Frontal cortex (tissue), 4 donors: ENCODE data around the gene FIGNL2. TPM values are rescaled to one million over a fixed set of nuclear protein-coding genes. Genes with fewer than 3 reads are reported as not detected.
"Not testable (repeated sequence)": the region's sequence is repeated elsewhere in the genome, so short reads cannot be mapped to it uniquely, and the experiment has no call there.

ENCODE experiments used
- DNase-seq, 2 donors: peaks; one replicate each; pipeline ENCODE4 v3.0.0; 2012; ENCODE audit warnings: low spot score in 2 of 2
- FAIRE-seq: peaks from 2 replicates; lab custom pipeline; 2012; peaks lifted over from hg19 to GRCh38; lab: Jason Lieb, UNC
- total RNA-seq: library from RNA; depleted of rRNA; stranded (reverse); fragments of >200 nt; gene quantifications from one replicate; pipeline ENCODE4 v1.2.3, GENCODE V29; 2014
- donor health status: control.
- donor health status: control.
- donor health status: control.

Gene FIGNL2
- total RNA-seq, 1 donor from 2014 or later = 0.82 TPM

DNA sequence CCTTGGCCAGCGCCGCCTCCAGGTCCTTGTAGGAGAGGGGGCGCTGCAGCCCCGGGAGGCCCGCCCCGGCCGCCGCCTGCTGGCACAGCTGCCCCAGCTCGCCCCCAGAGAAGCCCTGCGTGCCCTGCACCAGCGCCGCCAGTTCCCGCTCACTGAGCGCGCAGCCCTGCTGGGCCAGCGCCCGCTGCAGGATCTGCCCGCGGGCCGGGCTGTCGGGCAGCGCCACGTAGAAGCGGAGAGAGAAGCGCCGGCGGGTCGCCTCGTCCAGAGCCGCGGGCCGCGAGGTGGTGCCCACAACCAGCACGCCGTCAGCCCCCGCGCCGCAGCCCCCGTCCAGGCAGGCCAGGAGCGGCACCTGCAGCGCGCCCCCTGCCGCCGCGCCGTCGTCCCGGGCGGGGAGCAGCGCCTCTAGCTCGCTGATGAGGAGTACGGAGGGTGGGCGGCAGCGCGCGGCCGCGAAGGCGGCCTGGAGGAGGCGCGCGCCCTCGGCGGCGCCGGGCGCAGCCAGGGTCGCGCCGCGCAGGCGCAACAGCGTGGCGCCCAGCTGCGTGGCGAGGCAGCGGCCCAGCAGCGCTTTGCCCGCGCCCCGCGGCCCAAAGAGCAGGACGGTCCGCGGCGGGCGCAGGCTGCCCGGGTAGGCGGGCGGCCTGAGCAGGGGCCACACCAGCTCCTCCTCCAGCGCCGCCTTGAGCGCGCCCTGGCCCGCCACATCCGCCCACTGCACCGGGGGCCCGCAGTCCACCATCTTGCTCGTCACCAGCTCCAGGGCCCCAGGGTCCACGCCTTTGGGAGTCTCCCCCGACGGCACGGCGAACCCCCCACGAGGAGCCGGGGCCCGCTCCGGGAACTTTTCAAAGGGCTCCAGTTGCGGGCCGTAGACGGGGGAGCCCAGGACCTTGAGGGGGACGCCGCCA lies 27.7 kb downstream of the FIGNL2 start:
- no peak for FAIRE-seq
- peak; percentile 73 to 80 for DNase-seq

DNA sequence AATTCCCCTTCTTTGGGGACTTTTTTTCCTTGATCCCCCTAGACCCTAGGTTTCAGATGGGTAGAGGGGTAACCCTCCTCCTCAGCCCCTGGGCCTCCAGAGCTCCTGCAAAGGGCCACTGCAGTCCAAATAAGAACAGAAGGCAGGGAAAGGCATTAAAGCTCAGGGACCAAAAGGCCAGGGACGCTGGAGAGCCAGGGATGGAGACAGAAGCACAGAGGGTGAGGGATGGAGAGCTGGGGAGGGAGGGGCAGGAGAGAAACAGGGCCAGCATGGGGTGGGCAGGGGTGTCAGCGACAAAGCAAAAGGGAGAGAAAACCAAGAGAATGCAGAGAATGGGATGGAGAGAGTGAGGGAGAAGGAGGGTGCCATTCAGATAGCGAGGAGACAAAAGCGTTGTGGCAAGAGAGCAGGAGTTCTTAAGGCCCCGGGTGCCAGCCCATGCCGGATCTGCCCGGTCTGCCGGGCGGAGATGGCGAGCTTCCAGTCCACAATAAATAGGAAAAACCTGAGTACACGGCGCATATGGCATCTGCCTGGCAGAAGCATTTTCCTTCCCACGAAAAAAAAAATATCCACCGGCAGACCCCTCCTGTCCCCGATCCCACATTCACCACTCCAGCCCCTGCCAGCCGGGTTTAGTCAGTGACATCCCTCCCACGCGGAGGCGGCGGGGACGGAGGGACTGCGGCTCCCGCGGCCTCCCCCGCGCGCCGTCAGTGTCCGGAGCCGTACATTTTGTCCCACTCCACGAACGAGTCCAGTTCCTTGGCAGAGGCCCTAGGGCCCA lies 28.6 kb downstream of the FIGNL2 start:
- FAIRE-seq (no peak), DNase-seq (no peak)

DNA sequence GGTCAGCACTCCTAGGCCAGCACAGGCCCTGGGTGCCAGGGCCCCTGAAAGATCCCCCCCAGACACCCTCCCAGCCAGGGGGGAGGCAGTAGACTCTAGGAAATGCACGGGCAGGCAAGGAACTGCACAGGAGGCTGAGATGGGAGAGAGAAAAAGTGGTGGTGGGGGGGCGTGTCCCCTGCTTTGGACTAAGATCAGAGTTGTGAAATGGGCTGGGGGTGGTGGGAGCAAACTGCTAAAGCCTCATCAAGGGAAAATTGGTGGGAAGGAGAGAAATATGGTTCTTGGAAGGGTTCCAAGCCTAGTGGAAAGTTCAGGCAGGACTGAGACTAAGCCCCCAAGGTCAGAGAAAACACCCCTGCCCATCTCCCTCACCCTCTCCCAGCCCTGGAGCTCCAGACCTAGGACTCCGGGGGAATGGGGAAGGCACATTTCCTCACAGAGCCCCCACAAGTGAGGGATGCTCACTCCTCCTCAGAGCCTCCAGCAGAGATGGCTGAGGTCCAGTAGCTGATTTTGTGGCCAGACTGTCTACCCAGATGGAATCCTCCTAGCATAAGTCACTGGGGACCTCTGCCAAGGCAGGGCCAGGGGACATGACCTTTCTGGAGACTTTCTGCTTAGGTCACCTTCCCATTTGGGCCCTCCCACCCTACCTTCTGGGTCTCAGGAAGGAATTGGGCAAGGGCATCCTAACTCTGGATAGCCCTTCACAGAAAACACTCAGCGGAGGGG lies 29.8 kb downstream of the FIGNL2 start:
- no peak for FAIRE-seq
- DNase-seq = no peak

DNA sequence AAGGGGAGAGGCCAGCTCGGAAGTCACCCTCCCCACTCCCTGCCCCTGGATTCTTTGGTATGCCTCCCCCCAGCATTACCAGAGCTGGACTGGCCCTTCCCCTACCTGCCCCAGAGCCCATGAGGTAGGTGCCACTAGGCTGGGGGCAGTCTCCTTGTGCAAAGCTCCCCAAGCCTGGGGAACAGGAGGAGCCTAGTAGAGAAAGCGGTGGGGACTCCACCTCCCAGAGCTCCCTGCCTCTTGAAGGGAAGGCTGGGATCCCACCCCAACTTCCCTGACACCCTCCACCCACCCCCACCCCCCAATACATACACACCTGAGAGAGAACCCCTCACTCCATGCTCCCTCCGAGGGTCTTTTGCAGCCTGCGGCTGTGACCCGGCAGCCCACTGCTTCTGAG lies 30.4 kb downstream of the FIGNL2 start:
- DNase-seq (no peak), FAIRE-seq (no peak)

DNA sequence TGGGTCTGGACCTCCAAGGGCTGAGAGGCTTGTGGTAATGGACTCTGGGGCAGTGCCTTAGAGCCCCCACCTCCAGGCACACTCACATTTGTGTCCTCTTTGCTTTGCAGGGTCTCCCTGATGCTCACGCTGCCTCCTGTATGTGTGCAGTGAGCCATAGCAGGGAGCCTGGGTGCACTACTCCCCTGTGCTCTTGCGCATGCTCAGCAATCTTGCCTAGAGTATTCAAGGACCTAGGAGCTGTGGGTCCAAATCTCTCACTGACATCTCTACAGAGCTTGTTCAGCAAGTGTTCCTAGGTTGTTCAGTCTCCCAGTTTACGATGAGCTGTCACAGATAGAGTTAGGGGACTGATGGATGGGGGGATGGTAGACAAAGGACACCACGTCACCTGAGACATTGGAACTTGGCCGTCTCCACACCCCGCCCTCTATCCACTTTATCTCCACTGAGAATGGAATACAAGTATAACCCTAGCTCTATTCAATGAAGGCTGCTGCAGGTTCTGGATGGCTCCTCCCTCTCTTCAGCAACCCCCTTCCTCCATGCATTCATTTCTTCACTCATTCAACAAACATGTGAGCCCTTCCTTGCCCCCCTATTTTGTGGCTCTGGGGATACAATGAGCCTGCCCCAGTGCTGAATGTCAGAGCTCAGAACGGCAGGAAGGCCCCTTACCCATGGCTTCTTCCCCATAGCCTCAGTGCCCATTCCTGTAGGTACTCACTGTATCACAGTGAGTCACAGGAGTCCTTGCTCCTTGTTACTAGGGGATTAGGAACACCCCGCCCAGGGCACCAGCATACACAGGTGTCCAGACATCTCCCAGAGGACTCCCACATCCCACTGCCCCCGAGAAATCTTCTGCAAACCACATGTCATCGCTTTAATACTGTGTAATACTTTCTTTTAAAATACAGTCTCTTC lies 31.2 kb downstream of the FIGNL2 start:
- FAIRE-seq (no peak), DNase-seq (no peak)

DNA sequence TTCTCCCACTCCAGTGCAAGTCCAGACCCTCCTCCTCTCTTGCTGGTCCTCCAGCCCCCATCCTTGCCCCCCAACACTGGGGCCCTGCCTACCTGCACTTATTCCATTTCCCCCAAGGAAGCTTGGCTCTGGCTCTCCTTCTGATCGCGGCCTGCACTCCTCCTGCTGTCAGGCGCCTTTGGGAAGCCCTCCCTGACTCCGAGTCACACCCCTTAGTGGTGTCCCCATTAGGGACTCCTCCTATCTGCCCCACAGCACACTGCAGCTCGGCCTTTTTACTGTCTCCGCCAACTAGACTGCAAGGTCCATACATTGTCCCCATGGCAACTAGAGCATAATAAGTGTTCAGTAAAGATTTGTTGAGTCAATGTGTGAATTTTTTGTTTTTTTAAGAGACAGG lies 32.9 kb downstream of the FIGNL2 start:
- DNase-seq (no peak), FAIRE-seq (no peak)

DNA sequence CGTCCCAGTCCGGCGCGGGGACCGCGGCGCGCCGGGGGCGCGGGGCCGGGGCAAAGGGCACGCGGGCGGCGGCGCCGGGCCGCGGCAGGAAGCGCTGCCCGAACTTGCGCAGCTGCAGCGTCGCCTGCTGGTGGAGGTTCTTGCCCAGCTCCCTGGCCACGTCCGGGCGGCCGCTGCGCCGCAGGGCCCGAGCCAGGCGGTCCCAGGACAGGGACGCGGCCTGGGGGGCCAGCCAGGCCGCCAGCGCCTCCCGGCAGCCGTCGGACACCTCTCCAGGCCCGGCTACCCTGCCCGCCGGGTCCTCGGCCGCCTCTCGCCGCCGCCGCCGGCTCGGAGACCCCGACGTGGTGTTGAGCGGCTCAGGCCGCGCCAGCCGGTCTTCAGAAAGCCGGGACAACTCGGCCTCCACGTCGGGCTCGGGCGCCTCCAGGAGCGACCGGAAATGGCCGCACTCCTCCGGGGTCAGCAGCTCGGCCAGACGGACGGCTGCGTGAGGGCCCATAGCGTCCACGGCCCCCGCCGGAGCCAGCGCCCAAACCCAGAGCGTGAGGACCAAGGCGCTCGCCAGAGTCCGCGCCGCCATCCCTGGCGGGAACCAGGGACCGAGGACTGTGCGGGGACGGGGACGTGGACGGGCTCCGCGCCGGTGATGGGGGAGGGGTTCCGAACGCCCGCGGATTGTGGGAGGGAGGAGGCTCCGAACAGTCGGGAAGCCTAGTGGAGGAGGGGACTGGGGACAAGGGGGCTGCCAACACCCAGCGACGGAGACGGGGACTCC lies 34.0 kb downstream of the FIGNL2 start:
- FAIRE-seq = no peak
- peak; percentile 86 to 88 for DNase-seq

DNA sequence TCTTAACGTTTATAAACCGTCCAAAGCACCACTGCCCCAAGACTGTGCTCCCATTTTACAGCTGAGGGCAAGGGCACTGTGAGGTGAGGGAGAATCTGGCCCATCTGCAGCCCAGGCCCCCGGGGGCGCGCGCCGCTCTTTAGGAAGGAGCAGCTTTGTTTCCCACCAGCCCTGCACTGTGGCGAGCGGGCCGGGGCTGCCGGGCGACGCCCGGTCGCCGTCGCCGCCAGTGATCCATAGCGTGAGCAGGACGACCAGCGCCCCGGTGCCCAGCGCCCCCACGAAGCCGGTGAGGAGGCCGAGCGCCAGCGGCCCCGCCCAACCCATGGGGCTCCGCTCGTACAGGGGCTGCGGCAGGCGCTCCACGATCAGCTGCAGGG lies 34.6 kb downstream of the FIGNL2 start:
- DNase-seq (peak in 1 of 2 donors; percentile 5), FAIRE-seq (no peak)

DNA sequence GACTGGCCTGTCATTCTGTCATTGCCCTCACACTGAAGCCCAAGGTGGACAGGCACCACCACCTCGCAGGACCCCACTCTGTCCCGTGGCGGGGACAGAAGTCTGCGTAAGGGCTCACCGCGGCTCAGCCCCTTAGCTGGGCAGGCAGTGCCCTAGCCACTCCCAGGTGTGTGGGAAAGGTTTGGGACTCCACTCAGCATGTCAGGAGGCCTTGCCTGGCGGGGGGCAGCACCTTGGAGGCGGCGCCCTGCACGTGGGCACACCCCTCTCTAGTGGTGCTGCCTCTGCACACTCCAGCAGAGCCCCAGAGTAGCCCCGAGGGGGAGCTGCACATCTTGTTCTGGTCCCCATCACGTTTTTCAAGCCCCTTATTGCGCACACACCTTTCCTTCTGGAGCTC lies 35.6 kb downstream of the FIGNL2 start:
- FAIRE-seq = no peak

DNA sequence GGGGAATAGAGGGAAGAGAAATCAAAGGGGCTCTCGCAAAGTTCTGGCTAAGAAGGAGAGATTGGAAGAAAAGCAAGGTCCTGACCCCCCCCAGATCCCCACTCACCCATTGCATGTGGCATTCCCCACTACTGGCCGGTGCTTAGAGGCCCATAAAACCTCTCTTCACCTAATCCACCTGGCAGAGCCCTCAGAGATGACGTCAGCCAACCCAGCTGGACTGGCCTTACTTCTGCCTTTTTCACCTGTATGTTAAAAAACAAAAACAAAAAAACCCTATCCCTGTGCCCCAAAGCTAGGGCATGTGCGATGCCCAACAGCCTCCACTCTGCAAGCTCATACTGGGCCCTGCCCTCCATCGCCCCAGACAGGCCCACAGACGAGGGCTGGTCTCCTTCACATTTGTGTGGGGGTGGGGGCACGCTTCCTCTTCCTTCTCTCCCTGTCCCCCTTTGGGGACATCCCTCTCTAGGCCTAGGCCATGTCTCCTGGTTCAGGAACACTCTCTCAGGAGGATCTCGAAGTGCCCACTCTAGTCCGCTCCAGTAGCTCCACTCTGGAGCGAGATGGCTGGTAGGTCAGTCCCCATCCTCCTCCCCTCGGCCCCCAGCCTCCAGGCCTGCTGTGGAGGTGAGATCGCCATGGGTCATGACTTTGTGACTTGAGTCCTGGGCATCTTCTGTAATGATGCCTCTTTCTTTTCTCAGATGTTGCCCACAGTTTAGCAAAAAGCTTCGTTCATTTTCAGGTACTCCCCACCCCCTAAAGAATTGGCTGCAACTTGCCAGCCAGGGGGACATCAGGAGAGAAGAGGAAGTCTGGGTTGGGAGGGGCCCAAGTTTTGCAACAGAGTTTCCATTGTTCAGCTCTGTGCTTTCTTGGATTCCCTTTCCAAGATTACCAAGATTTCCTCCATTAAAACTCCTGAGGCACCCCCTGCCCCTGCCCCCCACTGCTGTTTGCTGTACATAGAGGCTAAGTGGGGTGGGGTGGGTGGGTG lies 37.0 kb downstream of the FIGNL2 start:
- no peak for DNase-seq
- no peak for FAIRE-seq

More for the DNA sequence above, 35.6 kb downstream of the FIGNL2 start:
- DNase-seq = peak in 1 of 2 donors; percentile 7

DNA sequence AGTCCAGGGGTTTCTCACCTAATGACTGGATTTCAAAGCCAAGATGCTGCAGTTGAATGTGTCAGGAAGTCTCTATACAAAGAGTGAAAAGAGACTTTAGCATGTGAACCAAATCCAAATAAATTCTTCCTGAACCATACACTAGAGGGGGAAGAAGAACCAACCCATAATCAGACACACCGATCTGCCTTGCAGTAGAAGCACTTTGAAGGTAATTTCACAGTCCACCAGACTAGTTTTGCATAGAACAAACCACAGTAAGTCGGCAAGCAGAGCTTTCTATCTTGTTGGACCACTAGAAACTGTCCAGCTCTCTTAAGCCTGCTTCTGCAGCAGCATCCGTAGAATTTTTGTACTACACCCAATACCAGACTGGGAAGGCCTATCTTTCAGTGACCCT lies 39.3 kb downstream of the FIGNL2 start:
- FAIRE-seq (no peak), DNase-seq (no peak)

DNA sequence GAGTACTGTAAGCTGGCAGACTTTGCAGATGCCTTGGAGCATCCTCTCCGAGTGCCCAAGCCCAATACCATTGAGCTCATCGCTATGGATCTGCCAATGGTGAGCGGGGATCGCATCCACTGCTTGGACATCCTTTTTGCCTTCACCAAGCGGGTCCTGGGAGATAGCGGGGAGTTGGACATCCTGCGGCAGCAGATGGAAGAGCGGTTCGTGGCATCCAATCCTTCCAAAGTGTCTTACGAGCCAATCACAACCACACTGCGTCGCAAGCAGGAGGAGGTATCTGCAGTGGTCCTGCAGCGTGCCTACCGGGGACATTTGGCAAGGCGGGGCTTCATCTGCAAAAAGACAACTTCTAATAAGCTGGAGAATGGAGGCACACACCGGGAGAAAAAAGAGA lies 41.6 kb downstream of the FIGNL2 start:
- FAIRE-seq = no peak

DNA sequence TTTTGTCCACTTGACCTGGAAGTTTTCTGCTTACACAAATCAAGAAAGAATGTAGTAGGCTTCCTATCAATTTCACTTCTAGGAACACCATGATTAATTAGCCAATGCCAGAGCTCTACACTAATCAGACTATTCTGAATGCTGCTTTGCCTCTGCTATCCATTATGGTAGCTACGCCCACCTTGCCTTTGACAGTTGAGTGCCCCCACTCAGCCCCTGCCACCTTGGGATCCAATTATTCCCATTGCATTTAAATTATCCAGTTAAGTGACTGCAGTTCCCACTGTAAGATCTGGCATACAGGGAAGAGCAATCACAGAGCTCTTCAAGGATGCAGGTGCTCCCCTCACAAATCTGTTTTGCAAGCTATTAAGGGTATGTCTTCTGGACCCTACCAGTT lies 47.5 kb downstream of the FIGNL2 start:
- no peak for FAIRE-seq

More for the DNA sequence above, 41.6 kb downstream of the FIGNL2 start:
- DNase-seq = no peak

DNA sequence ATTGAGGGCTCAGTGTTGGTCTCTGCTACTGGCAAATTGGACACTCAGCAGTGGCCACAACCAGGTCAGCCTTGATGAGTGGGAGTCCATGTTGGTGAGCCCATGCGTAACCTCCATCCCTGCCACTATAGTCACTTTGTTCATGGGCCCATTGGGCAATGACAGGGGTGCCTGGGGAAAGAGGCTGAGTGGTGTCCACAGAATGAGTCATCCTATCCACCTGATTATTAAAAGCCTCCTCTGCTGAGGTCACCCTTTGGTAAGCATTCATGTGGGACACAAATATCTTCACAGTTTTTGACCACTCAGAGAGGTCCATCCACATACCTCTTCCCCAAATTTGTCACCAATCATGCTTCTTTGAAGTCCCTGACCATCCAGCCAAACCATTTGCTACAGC lies 50.0 kb downstream of the FIGNL2 start:
- no peak for FAIRE-seq

More for the DNA sequence above, 47.5 kb downstream of the FIGNL2 start:
- no peak for DNase-seq

DNA sequence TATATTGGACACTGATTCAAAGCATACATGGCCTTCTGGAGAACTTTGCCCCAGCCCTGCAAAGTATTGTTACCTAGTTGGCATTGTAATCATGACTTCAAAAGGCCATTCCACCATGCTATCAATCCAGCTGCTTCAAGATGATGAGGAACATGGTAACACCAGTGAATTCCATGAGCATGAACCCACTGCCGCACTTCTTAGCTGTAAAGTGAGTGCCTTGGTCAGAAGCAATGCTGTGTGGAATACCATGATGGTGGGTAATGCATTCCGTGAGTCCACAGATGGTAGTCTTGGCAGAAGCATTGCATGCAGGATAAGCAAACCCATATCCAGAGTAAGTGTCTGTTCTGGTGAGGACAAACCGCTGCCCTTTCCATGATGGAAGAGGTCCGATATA lies 50.5 kb downstream of the FIGNL2 start:
- not testable (repeated sequence) for FAIRE-seq, DNase-seq

More for the DNA sequence above, 50.0 kb downstream of the FIGNL2 start:
- DNase-seq = no peak

DNA sequence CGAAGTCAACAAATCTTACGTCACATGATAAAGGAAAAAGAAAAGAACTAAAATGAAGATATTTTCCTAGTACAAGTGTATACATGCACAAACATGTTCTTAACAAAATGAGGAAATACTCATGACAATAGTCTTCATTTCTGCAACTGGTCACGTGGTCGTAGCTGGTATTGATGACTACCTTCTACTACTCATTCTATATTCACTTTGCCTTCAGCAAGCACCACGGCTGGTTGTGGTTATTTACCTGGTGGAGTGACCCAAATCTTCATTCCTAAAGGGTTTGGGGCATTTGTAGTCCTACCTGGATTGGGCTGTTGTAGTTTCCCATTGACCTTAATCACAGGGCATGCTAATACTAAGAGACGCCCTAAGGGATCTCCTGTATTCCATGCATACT lies 51.2 kb downstream of the FIGNL2 start:
- DNase-seq = no peak
- no peak for FAIRE-seq

DNA sequence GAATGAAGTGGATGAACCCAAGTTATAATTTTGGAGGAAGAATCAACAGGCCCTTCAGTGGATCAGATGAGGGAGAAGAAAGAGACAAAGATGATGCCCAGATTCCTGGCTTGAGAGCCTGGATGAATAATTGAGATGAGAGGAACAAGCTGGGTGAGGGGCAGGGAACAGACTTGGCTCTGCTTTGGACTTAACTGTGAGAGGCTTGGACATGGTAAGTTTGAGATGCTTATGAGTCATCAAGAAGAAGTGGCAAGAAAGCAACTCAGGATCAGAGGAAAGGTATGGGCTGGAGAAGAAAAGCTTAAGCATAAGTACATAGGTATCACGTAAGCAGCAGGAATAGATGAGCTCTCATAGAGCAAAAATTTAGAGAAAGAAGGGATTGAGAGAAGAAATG lies 55.3 kb downstream of the FIGNL2 start:
- no peak for DNase-seq
- FAIRE-seq = no peak
